ENCODE data around the gene CDK2AP2.

Gene CDK2AP2

GRCh38 chr11:67503119-67504004, 4.6 kb downstream of the CDK2AP2 start:
- no peak for DNase-seq (ENCODE audit: low spot score)

- no peak for DNase-seq (ENCODE audit: low spot score)
These were observed 5.5 kb downstream of the CDK2AP2 start for GRCh38 chr11:67502328-67502979.

- DNase-seq (ENCODE audit: low spot score) = no peak
These were observed 6.1 kb downstream of the CDK2AP2 start for GRCh38 chr11:67501854-67502253.

- DNase-seq (ENCODE audit: low spot score) = no peak
These were observed 6.9 kb downstream of the CDK2AP2 start for GRCh38 chr11:67500831-67501715.

GRCh38 chr11:67500484-67500821, 7.5 kb downstream of the CDK2AP2 start:
- no peak for DNase-seq (ENCODE audit: low spot score)

GRCh38 chr11:67499808-67500483, 8.0 kb downstream of the CDK2AP2 start:
- no peak for DNase-seq (ENCODE audit: low spot score)

GRCh38 chr11:67498544-67498972, 9.4 kb downstream of the CDK2AP2 start:
- DNase-seq (ENCODE audit: low spot score) = no peak

- no peak for DNase-seq (ENCODE audit: low spot score)
These were observed 10.2 kb downstream of the CDK2AP2 start for GRCh38 chr11:67497656-67498291.

- no peak for DNase-seq (ENCODE audit: low spot score)
These were observed 11.8 kb downstream of the CDK2AP2 start for GRCh38 chr11:67496113-67496512.

GRCh38 chr11:67495234-67496005, 12.5 kb downstream of the CDK2AP2 start:
- no peak for DNase-seq (ENCODE audit: low spot score)

GRCh38 chr11:67494371-67495233, 13.4 kb downstream of the CDK2AP2 start:
- DNase-seq (ENCODE audit: low spot score) = no peak

GRCh38 chr11:67493548-67494370, 14.2 kb downstream of the CDK2AP2 start:
- no peak for DNase-seq (ENCODE audit: low spot score)

- no peak for DNase-seq (ENCODE audit: low spot score)
These were observed 15.0 kb downstream of the CDK2AP2 start for GRCh38 chr11:67492801-67493547.

- no peak for DNase-seq (ENCODE audit: low spot score)
These were observed 15.8 kb downstream of the CDK2AP2 start for GRCh38 chr11:67492069-67492727.

- no peak for DNase-seq (ENCODE audit: low spot score)
These were observed 16.5 kb downstream of the CDK2AP2 start for GRCh38 chr11:67491276-67492068.

- DNase-seq (ENCODE audit: low spot score) = no peak
These were observed 17.3 kb downstream of the CDK2AP2 start for GRCh38 chr11:67490727-67491065.

All from RKO (cell line).